ENCODE results near the gene IER5L.

Gene IER5L

GRCh38 chr9:129160712-129161533 lies 17.1 kb downstream of the IER5L start:
- DNase-seq (ENCODE audit: low read depth) = no peak

DNA sequence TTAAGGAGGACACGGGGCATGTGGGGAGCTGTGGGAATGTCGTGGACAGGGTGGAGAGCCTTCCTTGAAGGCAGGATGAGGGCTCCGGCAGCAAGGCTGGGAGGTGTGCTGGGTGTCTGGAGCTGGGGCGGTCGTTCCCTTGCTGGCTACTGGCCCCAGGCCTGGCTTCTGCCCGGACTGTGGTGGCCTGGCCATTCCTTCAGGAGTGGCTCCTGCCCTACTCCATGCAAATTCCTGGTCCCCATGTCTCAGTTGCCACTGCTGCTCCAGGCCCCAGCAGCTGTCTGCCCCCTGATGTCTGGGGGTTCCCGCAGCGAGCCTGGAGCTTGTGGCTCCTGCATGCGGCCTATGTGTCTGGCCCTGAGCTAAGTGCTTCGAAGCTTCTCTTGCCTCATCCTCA lies 21.9 kb downstream of the IER5L start:
- DNase-seq (ENCODE audit: low read depth) = no peak

GRCh38 chr9:129154866-129155477 lies 23.1 kb downstream of the IER5L start:
- DNase-seq (ENCODE audit: low read depth) = no peak

GRCh38 chr9:129151469-129151868 lies 26.6 kb downstream of the IER5L start:
- no peak for DNase-seq (ENCODE audit: low read depth)

DNA sequence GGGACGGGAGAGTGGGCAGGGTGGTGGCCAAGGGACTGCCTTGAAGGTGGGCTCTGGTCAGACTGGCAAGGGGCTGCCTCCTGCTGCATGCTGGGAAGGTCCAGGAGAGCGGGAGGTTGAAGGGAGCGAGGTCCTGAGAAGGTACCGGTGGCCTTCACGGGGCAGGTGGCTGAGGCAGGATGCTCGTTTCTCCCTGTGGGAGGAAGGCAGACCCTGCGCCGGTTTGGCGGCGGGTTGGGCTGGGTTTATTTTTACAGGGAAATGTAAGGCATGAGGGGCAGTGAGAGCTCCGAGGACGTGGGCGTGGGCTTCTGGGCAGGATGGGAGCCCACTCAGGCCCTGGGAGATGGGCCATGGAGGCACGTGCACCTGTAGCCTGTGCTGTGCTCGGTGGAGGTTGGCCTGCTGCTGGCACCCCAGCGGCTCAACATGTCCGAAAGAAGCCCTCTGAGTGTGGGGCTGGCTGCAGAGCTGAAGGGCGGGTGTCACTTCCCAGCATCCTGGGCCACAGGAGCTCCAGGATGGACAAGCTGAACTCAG lies 27.3 kb downstream of the IER5L start:
- DNase-seq (ENCODE audit: low read depth) = no peak

- DNase-seq (ENCODE audit: low read depth) = no peak
Observed at GRCh38 chr9:129150122-129150521, 27.9 kb downstream of the IER5L start.

GRCh38 chr9:129149442-129149841 lies 28.6 kb downstream of the IER5L start:
- no peak for DNase-seq (ENCODE audit: low read depth)

- no peak for DNase-seq (ENCODE audit: low read depth)
Observed at GRCh38 chr9:129148463-129149204, 29.4 kb downstream of the IER5L start.

- no peak for DNase-seq (ENCODE audit: low read depth)
Observed at GRCh38 chr9:129146441-129146941, 31.6 kb downstream of the IER5L start.

DNA sequence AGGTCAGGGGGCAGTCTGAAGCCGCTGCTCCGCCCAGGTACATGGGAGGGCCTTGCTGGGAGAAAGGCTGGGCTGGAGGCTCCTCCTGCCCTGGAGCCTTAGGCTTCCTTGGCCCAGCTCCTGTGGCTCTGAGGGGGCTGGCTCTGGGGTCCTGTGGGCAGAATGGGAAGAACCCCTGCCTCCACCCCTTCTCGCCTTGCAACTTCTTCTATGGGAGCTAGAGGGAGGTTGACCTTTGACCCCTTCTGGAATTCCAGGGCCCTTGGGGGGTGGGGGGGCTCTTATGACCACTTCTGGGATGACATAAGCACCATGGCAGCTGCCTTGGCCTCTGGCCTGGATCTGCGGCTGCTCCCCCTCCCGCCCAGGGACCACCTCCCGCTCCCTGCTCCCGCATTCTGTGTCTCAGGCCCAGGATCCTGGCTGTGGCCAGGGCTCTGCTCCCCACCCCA lies 32.2 kb downstream of the IER5L start:
- DNase-seq (ENCODE audit: low read depth) = no peak

DNA sequence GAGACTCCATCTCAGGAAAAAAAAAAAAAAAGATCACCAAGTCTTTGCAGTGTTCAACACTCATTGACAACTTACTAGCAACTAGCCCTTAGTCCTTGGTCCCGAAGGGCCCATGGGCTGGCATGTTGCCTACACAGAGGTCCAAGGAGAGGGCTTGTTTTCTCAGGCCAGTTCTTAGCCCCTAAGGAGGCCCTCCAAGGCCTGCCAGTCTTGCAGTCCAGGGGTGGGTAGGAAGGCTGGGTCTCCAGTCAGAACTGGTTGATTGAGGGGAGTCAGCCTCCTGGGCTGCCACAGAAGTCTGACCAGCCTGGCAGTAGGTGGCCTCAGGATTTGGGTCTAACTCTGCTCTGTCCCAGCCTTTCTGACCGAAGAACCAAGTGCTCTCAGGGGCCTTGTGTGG lies 32.7 kb downstream of the IER5L start:
- no peak for DNase-seq (ENCODE audit: low read depth)

- DNase-seq (ENCODE audit: low read depth) = peak; percentile 85
Observed at GRCh38 chr9:129143031-129143927, 34.8 kb downstream of the IER5L start.

DNA sequence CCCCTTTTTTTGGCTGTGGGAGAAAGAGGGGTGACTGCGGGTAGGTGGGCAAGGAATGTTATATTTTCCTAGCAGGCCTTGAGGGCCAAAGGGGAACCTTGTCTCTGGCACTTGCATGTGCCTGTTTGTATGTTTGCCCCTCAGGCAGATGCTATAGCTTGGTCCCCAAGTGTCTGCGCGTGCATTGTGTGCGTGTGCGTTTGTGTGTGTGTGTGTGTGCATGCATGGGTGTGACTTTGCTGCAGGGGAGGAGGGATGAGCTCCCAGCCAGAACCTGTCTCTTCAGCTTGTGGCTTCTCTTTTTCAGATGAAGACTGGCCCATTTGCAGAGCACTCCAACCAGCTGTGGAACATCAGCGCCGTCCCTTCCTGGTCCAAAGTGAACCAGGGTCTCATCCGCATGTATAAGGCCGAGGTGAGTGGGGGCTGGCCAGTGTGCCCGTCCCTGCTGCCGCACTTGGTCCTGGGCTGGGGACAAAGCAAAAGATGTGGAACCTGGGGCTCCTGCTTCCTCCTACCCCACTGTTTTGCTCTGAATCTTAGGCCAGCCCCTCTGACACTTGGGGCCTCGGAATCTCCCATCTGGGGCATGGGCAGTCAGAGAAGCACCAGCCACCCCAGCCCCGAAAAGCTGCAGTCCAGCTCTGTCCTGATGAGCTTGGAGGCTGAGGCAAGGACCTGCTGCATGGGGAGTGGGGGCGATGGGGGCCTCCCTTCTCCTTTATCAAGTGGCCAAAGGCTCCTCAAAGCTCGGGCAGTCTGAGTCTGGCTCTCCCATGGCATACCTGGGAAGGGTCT lies 35.7 kb downstream of the IER5L start:
- DNase-seq (ENCODE audit: low read depth) = no peak

DNA sequence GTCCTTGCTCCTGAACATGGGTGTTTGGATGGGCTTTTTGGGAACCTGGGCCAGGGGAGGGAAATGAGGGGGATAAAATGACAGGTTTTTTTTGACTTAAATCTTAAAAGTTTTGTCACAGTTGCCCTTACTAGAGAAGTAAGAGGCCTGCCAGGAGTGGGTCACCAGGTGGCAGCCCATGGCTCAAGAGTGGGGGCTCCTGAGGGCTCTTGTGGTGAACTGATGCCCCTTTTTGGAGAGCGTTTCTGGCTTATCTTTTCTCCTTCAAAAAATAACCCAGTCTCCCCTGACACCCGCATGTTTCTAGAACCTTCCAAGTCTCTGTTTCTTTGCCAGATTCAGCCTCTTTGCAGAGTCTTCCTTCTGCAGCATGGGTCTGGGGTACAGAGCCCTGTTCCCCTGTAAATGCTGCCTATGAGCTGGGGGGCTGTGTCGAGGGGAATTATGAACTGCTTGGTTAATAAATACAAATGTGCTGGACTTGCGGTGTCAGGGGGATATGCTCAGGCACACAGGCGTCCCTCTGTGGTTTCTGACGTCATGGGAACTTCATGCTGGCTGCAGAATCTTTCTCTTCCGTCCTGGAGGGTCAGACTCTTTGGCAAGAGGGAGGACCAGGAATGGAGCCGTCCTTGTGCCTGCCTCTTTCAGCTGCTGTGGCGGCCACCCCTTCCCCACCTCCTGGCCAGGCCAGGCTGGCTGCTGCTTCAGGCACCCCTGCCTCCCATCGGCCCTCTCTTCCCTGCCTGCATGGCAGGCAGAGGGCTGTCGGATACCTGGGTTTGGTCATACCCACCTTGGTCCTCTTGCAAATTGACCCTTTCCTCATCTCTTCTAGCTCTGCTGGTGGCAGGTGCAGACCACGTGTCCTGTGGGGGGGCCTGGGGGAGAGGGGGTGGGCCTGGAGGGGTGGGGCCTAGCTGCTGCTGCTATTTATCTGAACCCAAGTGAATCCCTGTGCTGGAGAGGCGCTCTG lies 36.7 kb downstream of the IER5L start:
- DNase-seq (ENCODE audit: low read depth) = peak; percentile 66

GRCh38 chr9:129140397-129141065 lies 37.5 kb downstream of the IER5L start:
- DNase-seq (ENCODE audit: low read depth) = no peak

DNA sequence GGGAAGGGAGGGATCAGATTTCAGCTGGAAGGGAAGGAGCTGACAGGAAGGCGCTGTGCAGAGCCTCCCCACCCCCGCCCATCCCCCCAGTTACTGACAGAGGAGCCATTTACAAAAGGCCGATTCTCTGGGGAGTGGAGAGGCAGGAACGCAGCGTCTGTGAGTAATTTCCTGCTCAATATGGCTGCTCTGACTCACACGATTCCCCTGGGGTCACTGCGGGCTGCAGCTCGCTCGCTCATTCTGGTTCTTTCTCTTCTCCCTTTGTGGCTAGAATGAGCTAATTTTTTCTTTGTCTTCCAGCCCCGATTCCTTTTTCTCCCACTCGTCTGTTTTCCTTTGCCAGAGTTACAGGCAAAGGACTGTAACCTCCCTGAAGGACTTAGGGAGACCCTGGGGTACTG lies 38.1 kb downstream of the IER5L start:
- DNase-seq (ENCODE audit: low read depth) = no peak

GRCh38 chr9:129139233-129139992 lies 38.6 kb downstream of the IER5L start:
- DNase-seq (ENCODE audit: low read depth) = peak; percentile 83
